Ishikawa (cell line): Measurements from ENCODE around the gene TRPM3.
A peak's percentile ranks its signal among the peaks of the same experiment; 100 is the strongest.

Source experiments
- EGR1 ChIP-seq: IDR thresholded peaks from 2 replicates; pipeline ENCODE4 v1.6.1; 2012
- EP300 ChIP-seq: IDR thresholded peaks from 2 replicates; pipeline ENCODE4 v1.6.1; 2012; ENCODE audit warnings: borderline replicate concordance
- FOXM1 ChIP-seq: IDR thresholded peaks from 2 replicates; pipeline ENCODE4 v1.6.1; 2012; ENCODE audit warnings: low read depth, borderline replicate concordance
- NFIC ChIP-seq: IDR thresholded peaks from 2 replicates; pipeline ENCODE4 v1.6.1; 2012
- RAD21 ChIP-seq: IDR thresholded peaks from 2 replicates; pipeline ENCODE4 v1.6.1; 2012; ENCODE audit warnings: low read depth
- REST ChIP-seq: IDR thresholded peaks from 2 replicates; pipeline ENCODE4 v1.6.1; 2012; ENCODE audit warnings: low read depth, mild to moderate bottlenecking
- TCF12 ChIP-seq: IDR thresholded peaks from 2 replicates; pipeline ENCODE4 v1.6.1; 2012; ENCODE audit warnings: low read depth
- TEAD4 ChIP-seq: IDR thresholded peaks from 2 replicates; pipeline ENCODE4 v1.6.1; 2012
- USF1 ChIP-seq: IDR thresholded peaks from 2 replicates; pipeline ENCODE4 v1.6.1; 2012
- YY1 ChIP-seq: IDR thresholded peaks from 2 replicates; pipeline ENCODE4 v1.6.1; 2012; ENCODE audit warnings: low read depth
- TF ChIP-seq, protein P1 (sequence below): IDR thresholded peaks from 2 replicates; pipeline ENCODE4 v1.6.1; 2012

TRPM3 gene

GRCh38 chr9:70480405-70480980 is 640.9 kb downstream of the TRPM3 start:
- TF ChIP-seq EP300 (no peak), EGR1 (no peak), RAD21 (no peak), FOXM1 (no peak), TCF12 (no peak), YY1 (no peak)
- TF ChIP-seq, protein P1, sequence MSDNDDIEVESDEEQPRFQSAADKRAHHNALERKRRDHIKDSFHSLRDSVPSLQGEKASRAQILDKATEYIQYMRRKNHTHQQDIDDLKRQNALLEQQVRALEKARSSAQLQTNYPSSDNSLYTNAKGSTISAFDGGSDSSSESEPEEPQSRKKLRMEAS, result no peak

GRCh38 chr9:70479880-70480291 is 641.5 kb downstream of the TRPM3 start:
- peak; percentile 68 for TF ChIP-seq TEAD4
- TF ChIP-seq RAD21, result no peak
- no peak for TF ChIP-seq EGR1
- no peak for TF ChIP-seq NFIC
- TF ChIP-seq EP300, result no peak
- no peak for TF ChIP-seq USF1
- no peak for TF ChIP-seq REST
